Endothelial cell of umbilical vein (primary cell): ENCODE measurements around the gene MANBA.

Experiments
- CTCF ChIP-seq, 2 donors: IDR thresholded peaks; 1 replicate in 1 of 2; 2 replicates in 1 of 2; pipeline ENCODE4 v1.5.1; 2011; ENCODE audit warnings: low read length in 2 of 2, mild to moderate bottlenecking in 2 of 2, moderate library complexity in 2 of 2, control low read depth in 1 of 2, inconsistent platforms in 1 of 2, low read depth in 1 of 2; ENCODE audit not compliant: insufficient read depth in 1 of 2; ENCODE audit errors: extremely low read depth in 1 of 2
- FOS ChIP-seq: IDR thresholded peaks from 2 replicates; pipeline ENCODE4 v1.6.1; 2011; ENCODE audit warnings: mild to moderate bottlenecking, low read length, moderate library complexity, borderline replicate concordance; ENCODE audit not compliant: insufficient read depth
- GATA2 ChIP-seq: IDR thresholded peaks from 2 replicates; pipeline ENCODE4 v1.7.0; 2011; ENCODE audit warnings: low read depth, mild to moderate bottlenecking, moderate library complexity, mixed read lengths, low read length; ENCODE audit not compliant: insufficient read length, insufficient read depth
- MAX ChIP-seq: IDR thresholded peaks from 2 replicates; pipeline ENCODE4 v1.6.1; 2011; ENCODE audit not compliant: insufficient read depth, insufficient read length
- POLR2A ChIP-seq: IDR thresholded peaks from 2 replicates; pipeline ENCODE4 v1.6.1; 2012; ENCODE audit warnings: low read depth, mild to moderate bottlenecking, control low read depth, low read length
- POLR2AphosphoS5 ChIP-seq: IDR thresholded peaks from 2 replicates; pipeline ENCODE4 v1.6.1; 2012; ENCODE audit warnings: low read depth, mild to moderate bottlenecking, control low read depth, low read length, moderate library complexity; ENCODE audit not compliant: insufficient read depth

- no peak for TF ChIP-seq CTCF (IDR thresholded peaks at IDR 0.05; ENCODE audit: extremely low read depth in 1 of 2, insufficient read depth in 1 of 2, low read depth in 1 of 2, low read length in 2 of 2)
- no peak for TF ChIP-seq POLR2A
- TF ChIP-seq POLR2AphosphoS5: no peak
- TF ChIP-seq GATA2: no peak
- TF ChIP-seq FOS: no peak
- no peak for TF ChIP-seq MAX
Measured at GRCh38 chr4:102758241-102759160, 2.3 kb downstream of the MANBA start.
